ENCODE measurements around the gene TMCC3. TPM values are rescaled to one million over a fixed set of nuclear protein-coding genes. Genes with fewer than 3 reads are reported as not detected.

The TMCC3 gene
- total RNA-seq, 1 experiment from 2014 or later, result 2.2 TPM

DNA sequence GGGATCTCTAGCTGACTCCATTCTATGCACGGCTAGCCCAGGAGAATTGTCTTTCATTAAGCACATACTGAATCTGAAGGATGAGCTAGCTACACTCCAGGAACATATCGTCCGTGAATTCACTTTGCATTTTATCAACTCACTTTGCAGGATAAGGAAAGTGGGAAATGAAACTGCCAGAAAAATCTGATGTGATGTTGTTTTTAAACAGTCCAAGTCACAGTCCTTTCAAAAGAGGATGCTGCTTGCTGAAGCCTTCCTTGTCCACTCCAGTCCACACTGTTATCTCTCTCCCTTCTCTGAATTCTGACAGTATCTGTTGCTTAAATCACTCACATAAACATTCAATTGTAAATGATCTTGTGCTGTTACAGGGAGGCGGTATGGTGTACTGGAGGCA, 12.7 kb upstream of the TMCC3 start:
- H3K36me3 Mint-ChIP-seq, result no peaks in the 10 kb centered on the region
- ATAC-seq (no peak), DNase-seq (ENCODE audit: low spot score) (no peak)
- no peak overlapping the region for H3K27ac Mint-ChIP-seq
- TF ChIP-seq MXD4 (CRISPR knock-in tag; IDR thresholded peaks at IDR 0.05; ENCODE audit: borderline replicate concordance) (no peak), ZNF416 (CRISPR knock-in tag; IDR thresholded peaks at IDR 0.05) (no peak), TEAD1 (CRISPR knock-in tag; IDR thresholded peaks at IDR 0.05) (no peak), ATF3 (CRISPR knock-in tag; conservative IDR thresholded peaks at IDR 0.05) (no peak), NR3C1 (CRISPR knock-in tag; conservative IDR thresholded peaks at IDR 0.05; ENCODE audit: low read depth) (no peak), ZBTB21 (CRISPR knock-in tag; IDR thresholded peaks at IDR 0.05; ENCODE audit: borderline replicate concordance) (no peak), E2F1 (CRISPR knock-in tag; IDR thresholded peaks at IDR 0.05) (no peak), ZNF423 (CRISPR knock-in tag; IDR thresholded peaks at IDR 0.05) (no peak), ZNF219 (CRISPR knock-in tag; IDR thresholded peaks at IDR 0.05; ENCODE audit: borderline replicate concordance) (no peak), ATF6 (CRISPR knock-in tag; IDR thresholded peaks at IDR 0.05) (no peak), NR1H2 (CRISPR knock-in tag; IDR thresholded peaks at IDR 0.05) (no peak), KAT7 (CRISPR knock-in tag; IDR thresholded peaks at IDR 0.05; ENCODE audit: borderline replicate concordance) (no peak)
- TF ChIP-seq, protein P1, sequence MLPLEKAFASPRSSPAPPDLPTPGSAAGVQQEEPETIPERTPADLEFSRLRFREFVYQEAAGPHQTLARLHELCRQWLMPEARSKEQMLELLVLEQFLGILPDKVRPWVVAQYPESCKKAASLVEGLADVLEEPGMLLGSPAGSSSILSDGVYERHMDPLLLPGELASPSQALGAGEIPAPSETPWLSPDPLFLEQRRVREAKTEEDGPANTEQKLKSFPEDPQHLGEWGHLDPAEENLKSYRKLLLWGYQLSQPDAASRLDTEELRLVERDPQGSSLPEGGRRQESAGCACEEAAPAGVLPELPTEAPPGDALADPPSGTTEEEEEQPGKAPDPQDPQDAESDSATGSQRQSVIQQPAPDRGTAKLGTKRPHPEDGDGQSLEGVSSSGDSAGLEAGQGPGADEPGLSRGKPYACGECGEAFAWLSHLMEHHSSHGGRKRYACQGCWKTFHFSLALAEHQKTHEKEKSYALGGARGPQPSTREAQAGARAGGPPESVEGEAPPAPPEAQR (CRISPR knock-in tag; IDR thresholded peaks at IDR 0.05), result no peak
- ChIA-PET POLR2A (no interaction called here), CTCF (interaction anchor here (0.7 kb wide), 1 partner anchor 213 kb away, joined by 3 read pairs; no protein-coding TSS in a partner anchor)
- H3K4me3 Mint-ChIP-seq, result no peak overlapping the region
- H3K27me3 Mint-ChIP-seq (ENCODE audit: low read depth), result no peaks in the 10 kb centered on the region
- no peaks in the 10 kb centered on the region for H3K9me3 Mint-ChIP-seq
- peaks cover 12% of the 10 kb centered on the region for H3K4me1 Mint-ChIP-seq

- ATAC-seq (no peak), DNase-seq (ENCODE audit: low spot score) (no peak)
- Mint-ChIP-seq H3K27me3 (ENCODE audit: low read depth) (no peaks in the 10 kb centered on the region), H3K9me3 (no peaks in the 10 kb centered on the region), H3K4me3 (no peak overlapping the region), H3K36me3 (no peaks in the 10 kb centered on the region), H3K27ac (no peak overlapping the region), H3K4me1 (peaks cover 12% of the 10 kb centered on the region)
- ChIA-PET CTCF (no interaction called here), POLR2A (no interaction called here)
- TF ChIP-seq SMAD3 (CRISPR knock-in tag; IDR thresholded peaks at IDR 0.05; ENCODE audit: borderline replicate concordance) (no peak), EMX1 (CRISPR knock-in tag; IDR thresholded peaks at IDR 0.05) (no peak), CREM (CRISPR knock-in tag; IDR thresholded peaks at IDR 0.05) (no peak)
Observed at GRCh38 chr12:94660436-94660835, 10.1 kb upstream of the TMCC3 start.

DNA sequence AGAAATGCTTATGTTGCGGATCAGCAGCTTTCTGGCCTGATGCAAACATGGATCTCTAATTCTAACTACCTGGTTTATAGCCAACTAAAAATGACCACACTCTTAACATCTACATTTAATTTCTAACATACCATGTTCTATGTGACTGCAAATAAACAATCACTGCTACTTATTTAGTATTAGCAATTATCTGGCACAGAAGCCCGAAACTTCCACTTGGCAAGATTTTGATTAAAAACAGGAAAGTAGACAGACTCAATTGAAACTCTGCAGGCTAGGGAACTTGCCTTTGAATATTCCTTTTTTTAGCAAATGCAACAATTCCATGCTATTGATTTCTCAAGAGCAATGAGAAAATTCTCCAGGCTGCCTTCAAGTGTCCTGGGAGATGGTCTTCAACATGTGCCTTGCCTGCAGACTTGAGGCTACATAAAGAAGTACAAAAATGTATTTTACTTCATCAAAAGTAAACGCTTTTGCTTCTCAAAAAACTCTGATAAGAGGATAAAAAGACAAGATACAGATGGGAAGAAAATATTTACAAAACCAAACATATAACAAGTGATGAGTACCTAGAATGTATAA, 9.1 kb upstream of the TMCC3 start:
- Mint-ChIP-seq H3K27ac (no peak overlapping the region), H3K4me3 (no peak overlapping the region), H3K4me1 (peaks cover 12% of the 10 kb centered on the region), H3K36me3 (no peaks in the 10 kb centered on the region), H3K27me3 (ENCODE audit: low read depth) (no peaks in the 10 kb centered on the region), H3K9me3 (no peaks in the 10 kb centered on the region)
- DNase-seq (ENCODE audit: low spot score), result no peak
- POLR2A ChIA-PET, result no interaction called here
- no peak for TF ChIP-seq GTF2I (CRISPR knock-in tag; conservative IDR thresholded peaks at IDR 0.05)
- TF ChIP-seq MLX (CRISPR knock-in tag; IDR thresholded peaks at IDR 0.05), result no peak
- no peak for TF ChIP-seq ZNF263 (CRISPR knock-in tag; IDR thresholded peaks at IDR 0.05; ENCODE audit: low read depth)
- TF ChIP-seq TEAD1 (CRISPR knock-in tag; IDR thresholded peaks at IDR 0.05), result no peak
- no peak for TF ChIP-seq ZBTB43 (CRISPR knock-in tag; IDR thresholded peaks at IDR 0.05)
- no peak for TF ChIP-seq ZNF512 (CRISPR knock-in tag; IDR thresholded peaks at IDR 0.05; ENCODE audit: borderline replicate concordance)
- no peak for TF ChIP-seq ZNF121 (CRISPR knock-in tag; IDR thresholded peaks at IDR 0.05)
- TF ChIP-seq HMGA2 (CRISPR knock-in tag; IDR thresholded peaks at IDR 0.05), result no peak
- no peak for TF ChIP-seq TP53 (CRISPR knock-in tag; IDR thresholded peaks at IDR 0.05)
- TF ChIP-seq NR2C2 (CRISPR knock-in tag; IDR thresholded peaks at IDR 0.05), result no peak
- no peak for ATAC-seq
- CTCF ChIA-PET, result no interaction called here
